ENCODE results near the gene PTPN14.
A peak's percentile ranks its signal among the peaks of the same experiment; 100 is the strongest.

PTPN14 gene

DNA sequence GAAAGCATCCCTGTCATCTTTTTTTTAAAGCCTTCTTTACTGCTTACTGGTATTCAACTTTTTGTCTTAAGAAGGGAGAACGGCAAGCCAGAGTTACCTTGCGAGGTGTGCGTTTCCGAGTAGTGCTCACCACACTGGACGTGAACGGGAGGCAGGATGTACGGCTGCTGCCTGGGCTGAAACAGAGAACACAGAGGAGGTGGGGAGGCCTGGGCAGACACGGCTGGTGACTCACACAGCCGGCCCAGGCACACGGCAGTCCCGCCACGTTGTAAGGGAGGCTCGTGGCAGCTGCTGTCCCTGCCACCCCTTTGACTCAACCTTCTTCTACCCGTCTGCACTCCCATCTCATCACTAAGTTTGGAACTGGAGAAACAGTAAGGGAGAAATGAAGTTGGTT is 164.7 kb downstream of the PTPN14 start:
- peak; percentile 43 for DNase-seq

DNA sequence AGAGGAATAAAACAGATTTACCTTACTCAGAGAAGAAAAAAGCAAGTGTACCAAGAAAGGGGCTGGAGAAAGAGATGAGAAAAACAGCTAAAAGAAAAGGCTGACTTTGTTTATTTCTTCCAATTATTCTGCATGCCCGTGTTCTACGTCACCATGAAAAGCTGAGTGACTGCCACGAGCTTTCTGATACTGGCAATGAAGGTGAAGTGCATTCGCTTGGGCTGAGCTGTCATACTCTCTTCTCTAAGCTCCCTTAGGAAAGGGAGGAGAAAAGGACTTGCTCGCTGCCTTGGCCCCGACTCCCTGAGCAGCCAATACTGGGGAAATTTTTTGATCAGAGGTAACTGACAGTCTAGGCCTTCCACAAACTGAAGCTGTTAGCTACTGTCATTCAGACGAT is 165.1 kb downstream of the PTPN14 start:
- DNase-seq: no peak

DNA sequence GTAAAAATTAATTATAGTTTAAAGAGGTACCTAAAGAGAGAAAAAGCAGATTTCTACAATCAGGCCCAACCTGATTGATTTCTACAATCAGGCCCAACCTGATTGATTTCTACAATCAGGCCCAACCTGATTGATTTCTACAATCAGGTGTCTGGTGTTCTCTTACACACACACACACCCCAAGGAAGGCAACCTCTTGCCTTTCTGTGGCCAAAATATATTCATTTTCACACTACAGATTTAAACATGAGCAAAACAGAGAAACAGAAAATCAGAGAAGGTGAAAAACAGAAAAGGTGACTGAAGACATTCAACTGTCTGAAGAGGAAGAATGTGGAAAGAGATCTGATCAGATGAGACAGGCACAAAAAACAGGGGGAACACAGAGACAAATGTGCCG is 166.0 kb downstream of the PTPN14 start:
- no peak for DNase-seq

DNA sequence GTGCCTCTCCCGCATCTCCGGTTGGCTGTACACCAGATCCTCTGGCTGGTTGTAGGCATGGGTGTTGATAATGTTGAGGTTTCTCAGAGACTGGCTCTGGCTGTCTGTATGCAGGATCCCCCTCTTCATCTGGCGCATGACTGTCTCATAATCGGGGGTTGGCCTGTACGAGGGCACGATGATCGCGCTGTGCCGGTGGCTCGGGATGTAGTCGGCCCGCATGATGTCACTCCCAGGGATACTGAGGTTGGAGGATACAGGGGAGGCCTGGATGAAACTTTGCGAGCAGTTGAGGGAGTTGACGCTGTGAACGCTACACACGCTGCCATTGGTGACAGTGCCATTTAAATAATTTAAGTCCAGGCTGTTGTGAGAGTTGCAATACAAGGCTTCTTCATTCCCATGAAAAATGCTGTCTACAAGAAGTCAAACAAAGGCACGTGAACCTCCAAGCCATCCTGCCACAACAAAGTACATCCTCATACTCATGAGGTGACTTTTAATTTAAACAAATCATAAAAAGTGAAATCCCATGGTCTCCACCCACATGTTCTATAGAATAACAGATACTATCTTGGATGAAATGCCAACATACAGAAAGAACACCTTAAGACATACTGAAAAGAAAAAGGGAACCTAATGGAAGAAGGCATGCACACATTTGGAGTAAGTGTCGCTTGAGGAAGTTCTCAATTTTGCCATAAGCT is 166.9 kb downstream of the PTPN14 start:
- no peak for DNase-seq

DNA sequence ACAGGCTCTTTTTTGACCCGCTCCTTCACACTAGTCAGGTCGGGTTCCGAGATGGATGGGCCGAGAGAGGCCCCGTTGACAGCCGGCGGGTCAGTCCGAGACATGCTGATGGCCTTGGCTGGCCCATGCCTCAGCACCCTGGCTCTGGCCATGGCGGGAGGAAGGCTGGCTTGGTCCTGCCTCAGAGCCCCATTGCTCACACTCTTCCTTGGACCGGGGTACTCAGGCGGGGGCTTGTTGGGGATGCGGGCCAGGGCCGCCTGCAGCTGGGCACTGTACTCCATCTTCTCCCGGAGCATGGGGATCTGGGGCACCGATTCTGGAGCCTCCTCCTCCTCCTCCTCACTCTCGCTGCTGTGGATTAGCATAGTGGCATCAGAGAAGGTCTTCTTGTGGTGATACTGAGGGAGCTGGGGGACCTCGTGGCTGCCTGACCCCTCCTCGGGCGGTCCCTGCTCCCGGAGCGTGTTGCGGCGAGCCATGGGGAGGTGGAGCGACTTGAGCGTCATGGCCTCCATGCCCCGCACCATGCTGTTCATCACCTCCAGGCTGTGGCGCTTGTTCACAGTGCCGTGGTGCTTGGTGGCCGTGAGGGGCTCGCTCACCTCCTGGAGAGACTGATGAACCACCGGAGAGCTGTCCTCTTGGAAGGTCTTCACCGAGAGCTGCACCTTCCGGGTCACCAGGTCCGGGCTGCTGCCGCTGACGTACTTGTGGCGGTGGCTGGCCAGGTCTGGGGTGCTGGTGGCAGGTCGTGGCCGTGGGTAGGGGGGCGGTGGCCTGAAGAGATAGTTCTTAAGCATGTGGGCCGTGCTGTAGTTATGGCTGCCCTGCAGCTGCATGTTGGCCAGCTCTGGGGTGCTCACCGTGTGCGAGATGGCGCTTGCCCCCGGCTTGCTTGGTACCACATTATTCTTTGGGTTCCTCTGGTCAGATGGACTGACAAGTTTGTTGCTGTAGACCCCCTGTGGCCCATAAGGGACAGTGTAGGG is 167.7 kb downstream of the PTPN14 start:
- DNase-seq: no peak

DNA sequence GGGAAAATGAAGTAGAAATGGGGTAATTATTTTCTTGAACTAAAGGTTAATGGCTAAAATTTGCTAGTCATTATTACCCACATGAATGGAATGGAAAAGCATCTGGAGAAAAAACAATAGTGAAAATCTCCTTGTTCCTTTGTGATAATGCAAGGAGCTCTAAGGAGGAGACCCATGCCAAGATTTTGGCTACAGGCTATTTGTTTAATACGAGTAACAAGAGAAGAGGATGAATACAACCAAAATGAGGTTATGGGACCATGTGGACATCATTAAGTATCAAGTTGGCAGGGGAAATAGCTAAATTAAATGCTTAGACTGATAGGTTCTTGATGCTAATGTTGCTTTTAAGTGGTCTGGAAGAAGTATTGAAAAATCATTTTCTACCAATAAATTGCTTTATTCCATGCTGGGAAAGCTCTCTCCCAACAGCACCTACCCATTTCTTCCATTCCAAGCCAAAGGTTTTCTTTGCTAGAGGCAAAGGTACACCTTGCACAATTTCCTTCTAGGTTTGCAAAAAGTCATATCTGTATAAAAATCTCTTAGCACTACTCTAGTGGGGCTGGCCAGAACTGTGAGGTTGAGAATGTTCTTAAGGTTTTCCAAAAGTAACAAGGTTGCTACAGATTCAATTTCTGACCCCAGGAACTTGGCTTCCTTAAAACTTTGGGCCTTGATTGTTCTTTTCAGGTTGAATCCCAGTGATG is 170.3 kb downstream of the PTPN14 start:
- no peak for DNase-seq

DNA sequence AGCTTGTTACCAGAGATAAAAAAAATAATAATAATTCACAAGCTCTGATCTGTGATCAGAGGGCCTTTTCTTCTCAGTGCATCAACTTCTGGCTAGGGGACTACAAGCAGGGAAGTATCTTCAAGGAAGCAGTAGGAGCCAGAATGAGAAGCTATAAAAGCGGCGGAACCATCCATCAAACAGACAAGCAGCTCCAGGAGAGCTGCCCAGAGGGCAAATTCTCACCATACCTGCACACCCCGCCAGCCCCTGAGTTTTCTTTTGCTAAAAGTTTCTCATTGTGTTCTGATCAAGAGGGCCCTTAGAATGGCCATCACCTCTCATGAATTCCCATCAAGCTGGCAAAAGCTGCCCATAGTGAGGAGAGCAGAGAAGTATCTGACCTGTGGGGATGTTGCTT is 171.0 kb downstream of the PTPN14 start:
- no peak for DNase-seq

DNA sequence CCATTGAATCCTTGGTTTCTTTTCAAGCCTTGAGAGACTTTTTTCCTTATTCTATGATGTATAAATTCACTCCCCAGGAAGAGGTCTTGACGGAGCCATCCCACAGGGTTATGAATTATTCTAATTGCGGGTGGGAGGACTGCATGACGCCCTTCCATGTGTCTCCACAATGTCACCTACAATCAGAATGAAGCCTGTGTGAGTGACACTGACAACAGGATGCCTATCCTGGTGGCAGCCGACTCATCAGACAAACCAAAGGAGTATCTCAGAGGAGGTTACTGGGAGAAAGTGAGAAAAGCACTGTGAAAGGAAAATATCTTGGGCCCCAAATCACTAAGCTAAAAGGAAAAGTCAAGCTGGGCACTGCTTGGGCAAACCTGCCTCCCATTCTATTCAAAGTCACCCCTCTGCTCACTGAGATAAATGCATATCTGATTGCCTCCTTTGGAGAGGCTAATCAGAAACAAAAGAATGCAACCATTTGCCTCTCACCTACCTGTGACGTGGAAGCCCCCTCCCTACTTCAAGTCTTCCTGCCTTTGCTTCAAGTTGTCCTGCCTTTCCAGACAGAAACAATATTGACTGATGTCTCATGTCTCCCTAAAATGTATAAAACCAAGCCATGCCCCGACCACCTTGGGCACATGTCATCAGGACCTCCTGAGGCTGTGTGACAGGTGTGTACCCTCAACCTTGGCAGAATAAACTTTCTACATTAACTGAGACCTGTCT is 172.0 kb downstream of the PTPN14 start:
- no peak for DNase-seq

DNA sequence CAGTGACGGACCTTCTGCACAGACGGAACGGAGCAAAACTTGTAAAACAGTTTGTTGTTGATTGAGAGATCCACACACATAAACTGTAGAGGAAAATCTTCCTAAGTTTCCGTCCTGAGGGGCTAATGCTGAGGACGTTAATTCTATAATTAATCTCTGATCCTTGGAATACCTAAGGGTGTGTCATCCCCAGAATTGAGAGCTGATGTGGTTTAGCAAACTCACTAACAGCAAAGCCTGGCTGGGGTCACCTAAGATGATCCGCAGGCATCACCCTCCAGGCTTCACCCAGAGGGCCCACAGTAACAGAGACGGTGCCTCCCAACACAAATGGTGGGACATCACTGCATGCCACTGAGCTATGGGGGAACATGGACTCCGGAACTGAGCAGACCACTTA is 172.9 kb downstream of the PTPN14 start:
- DNase-seq: peak; percentile 41

DNA sequence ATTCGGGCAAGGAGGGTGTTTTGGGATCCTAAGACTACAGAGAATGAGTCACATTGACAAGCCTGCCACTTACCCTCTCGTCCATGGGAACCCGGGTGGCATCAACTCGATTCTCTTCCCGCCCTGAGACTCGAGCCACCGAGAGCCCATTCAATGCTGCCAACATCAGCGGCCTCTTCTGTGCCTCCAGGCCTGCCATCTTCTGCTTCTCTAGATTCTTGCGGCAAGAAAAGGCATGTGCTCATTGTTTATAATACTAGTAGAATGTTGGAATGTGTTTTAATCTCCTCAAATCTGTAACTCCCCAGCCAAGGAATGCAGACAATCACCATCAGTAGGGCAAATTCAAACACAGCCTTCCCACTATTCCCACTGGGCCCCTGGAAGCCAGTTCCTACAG is 173.5 kb downstream of the PTPN14 start:
- DNase-seq: peak; percentile 86

DNA sequence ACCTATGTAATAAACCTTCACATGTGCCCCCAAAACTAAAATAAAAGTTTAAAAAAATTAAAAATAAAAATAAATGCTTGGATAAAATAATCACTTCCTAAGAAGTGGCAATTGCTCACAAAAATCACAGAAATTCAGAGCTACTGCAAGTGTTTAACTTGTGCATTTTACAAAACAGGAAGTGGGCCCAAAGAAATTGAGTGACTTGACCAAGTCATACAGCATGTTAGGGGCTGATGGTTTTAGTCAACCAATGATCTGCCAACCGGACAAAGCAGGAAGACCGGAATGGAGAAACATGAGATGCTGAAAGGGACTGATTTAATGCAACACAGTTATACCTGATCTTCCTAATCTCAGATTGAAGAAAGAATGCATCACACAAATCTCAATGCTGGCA is 173.9 kb downstream of the PTPN14 start:
- DNase-seq: no peak

DNA sequence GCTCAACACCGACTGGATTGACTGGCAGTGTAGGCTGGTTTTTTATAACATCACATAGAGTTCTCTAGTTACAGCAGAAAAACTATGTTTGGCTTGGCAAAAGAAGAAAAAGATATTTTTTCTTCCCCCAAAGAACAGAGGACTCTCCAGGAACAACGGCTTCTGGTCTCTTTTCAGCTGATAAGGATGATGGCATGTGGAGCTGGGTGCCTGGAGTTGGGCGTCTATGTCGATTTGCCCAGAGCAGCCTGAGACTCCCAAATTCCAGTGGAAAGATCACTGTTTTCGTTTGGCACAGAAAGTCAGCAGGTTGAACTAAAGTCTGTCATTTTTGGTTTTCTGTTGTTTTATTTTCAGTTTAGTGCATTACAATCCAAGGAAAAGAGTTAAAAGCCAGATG is 179.3 kb downstream of the PTPN14 start:
- no peak for DNase-seq

DNA sequence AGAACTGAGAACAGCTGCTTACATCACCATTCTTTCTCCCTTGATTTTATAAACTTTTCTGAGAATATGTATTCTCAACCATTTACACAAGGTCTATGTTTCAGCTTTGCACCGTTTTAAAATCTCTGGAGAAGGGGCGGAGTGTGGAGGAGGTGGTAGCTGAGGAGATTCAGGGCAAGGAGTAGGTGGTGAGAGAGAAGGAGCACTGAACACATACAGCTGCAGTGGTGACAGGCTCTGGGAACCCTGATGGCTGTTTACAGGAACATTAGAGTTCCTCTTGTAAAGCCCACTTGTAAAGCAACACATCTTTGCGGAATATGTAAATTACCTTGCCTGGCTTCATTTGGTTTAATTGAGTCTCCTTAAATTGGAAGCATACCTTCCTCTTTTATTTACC is 180.8 kb downstream of the PTPN14 start:
- DNase-seq: no peak

DNA sequence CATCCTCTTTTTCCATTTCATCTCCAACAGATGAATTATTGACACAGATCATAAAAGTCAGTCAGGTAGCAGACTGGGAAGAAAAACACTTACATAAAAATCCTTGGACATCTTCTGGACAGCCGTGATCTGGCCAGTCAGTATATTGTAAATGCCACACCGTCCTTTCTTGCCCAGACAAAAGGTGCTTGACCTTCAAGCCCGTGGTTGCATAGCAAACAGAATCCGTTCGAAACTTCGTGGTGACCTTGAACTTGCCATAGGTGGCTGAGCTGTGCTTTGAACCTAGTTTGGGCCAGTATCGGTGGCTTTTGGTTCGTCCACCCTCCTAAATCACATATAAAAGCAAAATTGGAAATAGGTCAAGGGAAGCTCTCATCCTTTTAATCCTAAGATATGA is 182.0 kb downstream of the PTPN14 start:
- DNase-seq: no peak

DNA sequence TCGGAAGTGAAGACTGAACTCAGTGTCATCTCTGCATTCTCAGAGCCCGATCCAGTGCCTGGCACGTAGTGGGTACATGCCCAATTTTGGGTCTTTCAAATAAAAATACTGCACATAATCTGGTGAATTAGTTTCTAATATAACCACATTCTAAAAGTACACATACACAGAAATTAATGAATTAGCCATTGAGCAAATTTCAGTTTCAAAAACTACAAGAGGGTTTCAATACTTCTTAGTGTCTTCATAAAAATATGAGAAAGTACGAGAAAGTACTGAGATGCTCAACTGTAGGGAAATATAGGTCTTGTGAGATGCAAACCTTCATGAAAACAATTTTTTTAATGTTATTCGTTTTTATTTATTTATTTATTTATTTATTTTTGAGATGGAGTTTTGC is 183.6 kb downstream of the PTPN14 start:
- no peak for DNase-seq

DNA sequence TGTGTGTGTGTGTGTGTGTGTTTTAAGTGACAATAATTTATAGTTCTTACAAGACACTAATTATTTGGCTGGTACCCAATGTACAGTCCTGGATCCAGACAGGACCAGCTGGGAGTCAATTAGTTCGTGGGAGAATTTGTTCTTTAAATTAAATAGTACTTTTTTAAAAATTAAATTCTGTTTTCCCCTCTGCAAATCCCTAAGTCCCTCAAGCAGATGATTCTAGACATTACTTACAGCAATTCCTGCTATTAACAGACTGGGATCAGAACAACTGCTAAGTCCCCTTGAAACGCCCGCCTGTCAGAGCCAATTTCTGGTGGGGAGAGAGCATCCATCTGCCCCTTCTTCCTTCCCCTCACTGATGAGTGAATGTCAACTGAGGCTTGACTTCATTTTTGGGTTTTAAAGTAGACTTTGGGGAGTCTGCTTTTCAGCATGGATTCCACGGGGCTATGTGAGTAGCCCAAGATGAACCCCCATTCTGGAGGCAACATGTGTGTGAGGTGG is 186.6 kb downstream of the PTPN14 start:
- no peak for DNase-seq

DNA sequence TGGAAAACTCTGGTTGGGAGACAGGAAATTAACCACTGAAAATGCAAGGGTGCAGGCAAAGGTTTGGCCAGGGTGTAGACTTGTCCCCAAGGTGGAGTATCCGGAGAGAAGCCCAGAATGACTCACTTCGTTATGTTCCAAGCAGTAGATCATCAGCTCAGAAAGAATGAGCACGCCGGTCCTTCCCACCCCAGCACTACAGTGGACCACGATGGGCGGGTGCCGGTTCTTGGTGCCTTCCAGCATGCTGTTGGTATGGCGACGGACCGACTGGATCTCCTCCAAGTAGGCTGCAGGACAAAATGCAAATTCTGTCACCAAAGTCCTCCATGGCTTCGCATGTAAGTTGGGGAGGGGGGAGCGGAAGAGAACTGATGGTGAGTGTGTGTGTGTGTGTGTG is 187.0 kb downstream of the PTPN14 start:
- peak; percentile 46 for DNase-seq

DNA sequence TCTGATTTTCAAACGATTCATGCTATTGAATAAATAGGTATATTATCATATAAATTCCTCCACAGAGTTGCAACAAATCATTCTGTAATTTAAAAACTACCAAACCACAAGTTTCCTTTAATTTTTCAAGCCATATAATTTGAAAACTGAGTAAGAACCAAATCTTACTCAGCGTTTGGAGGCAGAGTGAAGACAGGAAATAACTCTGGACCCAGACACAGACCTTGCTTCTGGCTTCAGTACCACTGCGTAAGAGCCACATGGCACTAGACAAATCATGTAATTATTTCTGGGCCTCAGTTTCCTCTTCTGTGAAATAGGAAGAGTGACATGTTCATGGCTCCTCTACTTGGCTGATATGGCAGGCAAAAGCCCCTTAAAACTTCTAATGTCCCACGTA is 188.0 kb downstream of the PTPN14 start:
- DNase-seq: peak; percentile 49

DNA sequence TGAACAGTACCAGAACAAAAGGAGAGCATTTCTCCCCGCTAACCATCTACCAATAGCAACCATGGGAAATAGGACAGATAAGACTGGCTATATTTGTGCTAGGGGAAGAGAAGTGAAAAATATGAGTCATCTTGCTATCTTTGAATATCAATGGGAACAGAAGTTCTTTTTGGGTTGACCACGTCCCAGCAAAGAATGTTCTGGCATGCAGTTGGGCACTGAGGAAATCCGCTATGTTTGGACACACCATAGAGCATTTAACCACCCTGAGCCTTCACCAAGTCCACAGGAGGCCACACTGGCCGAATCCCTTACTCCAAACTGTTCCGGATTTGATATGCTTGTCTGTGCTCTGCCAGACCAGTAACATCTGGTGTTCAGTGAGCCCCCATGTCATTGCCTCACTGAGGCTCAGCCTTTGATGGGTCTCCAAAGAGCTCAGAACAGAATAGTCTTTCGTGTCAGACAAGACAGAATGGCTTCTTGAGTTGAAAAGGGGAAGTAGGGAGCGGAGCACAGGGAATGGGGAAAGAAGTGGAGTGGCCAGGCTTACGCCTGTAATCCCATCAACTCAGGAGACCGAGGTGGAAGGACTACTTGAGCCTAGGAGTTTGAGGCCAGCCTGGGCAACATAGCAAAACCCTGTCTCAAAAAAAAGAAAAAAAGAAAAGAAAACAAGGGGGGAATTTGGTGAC is 189.1 kb downstream of the PTPN14 start:
- DNase-seq: peak; percentile 35

DNA sequence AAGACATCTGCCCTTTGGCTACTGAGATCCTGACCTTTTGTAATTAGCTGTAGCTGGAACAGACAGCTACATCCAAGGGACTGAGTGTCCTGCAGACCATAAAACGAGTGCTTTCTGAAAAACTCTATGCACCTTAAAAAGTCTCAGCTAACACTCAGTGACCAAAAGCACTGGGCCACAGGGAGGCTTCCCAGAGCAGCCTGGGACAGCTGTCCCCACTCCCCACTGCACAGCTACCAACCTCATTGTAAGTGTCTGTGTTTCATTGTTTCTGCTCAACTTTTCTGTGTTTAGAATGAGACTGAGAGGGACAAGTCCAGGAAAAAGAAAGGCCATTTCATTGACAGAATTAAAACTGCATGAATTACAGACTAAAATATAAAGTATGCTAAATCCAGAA is 189.8 kb downstream of the PTPN14 start:
- DNase-seq: no peak

DNA sequence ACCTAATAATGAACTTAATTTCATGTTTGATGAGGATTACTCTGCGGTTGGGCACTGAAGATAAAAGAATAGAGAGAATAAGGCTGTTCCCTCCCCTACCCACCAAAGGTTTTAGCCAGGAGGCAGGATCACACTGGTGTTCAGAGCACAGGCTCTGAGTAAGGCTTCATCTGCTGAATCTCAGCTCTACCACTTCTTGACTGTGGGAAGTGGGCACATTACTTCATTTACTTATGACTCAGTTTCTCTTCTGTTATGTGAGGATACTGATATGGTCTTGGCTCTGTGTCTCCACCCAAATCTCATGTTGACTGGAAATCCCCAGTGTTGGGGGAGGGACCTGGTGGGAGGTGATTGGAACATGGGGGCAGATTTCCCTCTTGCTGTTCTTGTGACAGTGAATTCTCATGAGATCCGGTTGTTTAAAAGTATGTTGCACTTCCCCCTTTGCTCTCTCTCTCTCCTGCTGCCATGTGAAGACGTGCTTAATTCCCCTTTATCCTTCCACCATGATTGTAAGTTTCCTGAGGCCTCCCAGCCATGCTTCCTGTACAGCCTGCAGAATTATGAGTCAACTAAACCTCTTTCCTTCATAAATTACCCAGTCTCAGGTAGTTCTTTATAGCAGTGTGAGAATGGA is 190.8 kb downstream of the PTPN14 start:
- DNase-seq: no peak

DNA sequence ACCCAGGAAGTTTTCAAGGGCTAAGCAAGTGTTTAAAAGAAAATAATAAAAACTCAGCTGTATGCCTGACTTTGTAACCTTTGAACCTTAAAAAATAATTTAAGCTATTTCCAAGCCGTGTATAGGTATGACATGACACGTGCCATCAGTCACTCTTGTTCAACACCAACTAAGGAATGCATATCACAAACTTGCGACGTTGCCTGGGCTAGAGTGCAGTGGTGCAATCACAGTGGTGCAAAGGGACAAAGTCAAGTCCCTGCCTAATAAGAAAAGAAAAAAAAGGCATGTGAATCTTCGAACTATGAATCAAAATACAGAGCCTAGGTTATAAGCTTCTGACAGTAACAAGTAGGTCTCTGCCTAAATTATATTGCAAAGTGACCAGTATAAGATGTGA is 191.3 kb downstream of the PTPN14 start:
- DNase-seq: no peak

All from fibroblast of skin of right biceps (primary cell).